NOMO-1 treated with DMSO at 0.1 percent for 48 hours (cell line): ENCODE data around the gene NUBPL.
"Not testable (repeated sequence)": the region's sequence is repeated elsewhere in the genome, so short reads cannot be mapped to it uniquely, and the experiment has no call there.

Experiments
- DNase-seq: peaks from one replicate; lab custom pipeline; 2025; ENCODE audit not compliant: unreplicated experiment; lab: John Stamatoyannopoulos, UW

Gene NUBPL

DNA sequence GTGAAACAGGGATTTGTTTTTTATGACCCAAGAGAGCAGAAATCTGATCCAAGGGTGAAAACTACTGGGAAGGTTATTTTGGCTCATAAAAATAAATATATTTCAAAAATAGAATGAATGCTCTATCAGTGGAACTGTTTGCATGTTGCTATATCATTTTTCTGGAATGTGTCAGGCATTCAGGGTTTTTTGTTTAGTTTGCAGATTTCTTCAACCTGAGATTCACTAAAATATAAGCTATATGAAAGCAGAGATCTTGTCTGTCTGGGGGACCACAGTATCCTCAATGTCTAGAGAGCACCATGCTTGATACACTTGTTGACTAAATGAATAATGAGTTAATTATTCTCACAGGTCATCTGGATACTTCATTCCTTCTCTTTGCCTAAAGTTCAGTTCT is 165.1 kb downstream of the NUBPL start:
- no peak for DNase-seq

DNA sequence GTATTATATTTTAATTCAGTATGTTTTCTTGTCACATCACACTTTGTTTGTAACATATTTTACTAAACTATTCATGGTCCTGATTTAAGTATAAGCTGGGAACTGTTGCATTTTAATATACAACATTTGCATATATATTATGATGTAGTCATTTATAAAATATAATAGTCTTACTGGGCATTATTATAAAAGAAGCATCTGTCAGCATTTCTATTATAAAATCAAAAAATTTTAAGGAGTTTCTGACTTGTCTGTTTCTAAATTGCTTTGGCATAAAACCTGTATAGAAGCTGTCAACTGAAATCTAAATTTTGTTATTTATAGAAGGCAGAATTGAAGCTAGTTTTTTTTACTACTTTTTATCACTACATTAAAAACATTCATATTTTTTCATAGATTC is 166.6 kb downstream of the NUBPL start:
- DNase-seq: no peak

DNA sequence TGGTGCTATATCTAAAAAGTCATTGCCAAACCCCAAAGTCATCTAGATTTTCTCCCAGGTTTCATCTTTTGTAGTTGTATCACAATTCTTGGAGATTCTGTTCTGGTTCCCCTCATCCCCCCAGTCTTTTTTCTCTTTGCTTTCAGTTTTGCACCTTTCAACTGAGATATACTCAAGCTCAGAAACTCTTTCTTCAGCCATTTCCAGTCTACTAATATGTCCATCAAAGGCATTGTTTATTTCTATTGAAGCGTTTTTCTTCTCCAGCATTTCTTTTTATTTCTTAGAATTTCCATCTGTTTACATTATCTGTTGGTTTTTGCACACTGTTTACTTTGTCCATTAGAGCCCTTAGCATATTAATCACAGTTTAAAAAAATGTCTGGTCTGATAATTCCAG is 179.5 kb downstream of the NUBPL start:
- no peak for DNase-seq

DNA sequence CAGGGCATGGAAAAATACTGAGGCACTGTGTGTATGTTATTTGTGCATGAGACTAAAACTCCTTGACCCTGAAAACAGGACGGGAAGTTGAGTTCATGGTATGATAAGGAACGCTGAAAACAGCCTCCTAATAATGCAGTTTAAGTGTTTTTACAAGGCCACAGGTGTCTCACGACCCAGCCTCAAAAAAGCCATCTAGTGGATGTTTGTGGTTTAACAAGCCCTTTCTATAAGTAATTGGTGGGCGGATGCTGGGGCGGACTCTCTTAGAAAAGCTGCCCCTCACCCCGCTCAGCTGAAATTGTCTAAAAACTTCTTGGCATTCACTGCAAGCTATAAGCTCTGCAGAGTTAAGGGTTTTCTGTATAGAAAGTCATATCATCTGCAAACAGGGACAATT is 184.5 kb downstream of the NUBPL start:
- no peak for DNase-seq

DNA sequence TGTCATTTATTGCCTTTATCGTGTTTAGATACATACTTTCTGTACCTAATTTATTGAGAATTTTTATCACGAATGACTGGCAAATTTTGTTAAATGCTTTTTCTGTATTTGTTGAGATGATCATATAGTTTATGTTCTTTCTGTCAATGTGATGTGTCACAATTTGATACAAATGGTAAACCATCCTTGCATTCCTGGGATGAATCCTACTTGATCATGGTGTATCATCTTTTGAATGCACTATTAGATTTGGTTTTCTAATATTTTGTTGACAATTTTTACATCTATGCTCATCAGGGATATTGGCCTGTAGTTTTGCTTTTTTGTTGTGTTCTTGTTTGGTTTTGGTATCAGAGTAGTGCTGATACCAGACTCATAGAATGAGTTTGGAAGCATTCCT is 185.1 kb downstream of the NUBPL start:
- DNase-seq: no peak

DNA sequence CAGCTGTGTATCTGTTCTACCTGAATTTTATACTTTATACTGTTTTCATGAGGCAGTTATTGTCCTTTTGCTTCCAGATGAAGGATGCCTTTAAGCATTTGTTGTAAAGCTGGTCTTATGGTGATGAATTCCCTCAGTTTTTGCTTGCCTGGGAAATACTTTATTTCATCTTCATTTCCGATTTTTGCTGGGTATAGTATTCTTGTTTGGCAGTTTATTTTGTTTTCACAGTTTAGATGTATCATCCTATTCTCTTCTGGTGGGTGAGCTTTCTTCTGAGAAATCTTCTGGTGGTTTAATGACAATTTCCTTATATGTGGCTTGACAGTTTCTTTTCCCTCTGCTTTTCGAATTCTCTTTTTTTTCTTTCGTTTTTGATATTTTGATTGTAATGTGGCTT is 188.1 kb downstream of the NUBPL start:
- no peak for DNase-seq

DNA sequence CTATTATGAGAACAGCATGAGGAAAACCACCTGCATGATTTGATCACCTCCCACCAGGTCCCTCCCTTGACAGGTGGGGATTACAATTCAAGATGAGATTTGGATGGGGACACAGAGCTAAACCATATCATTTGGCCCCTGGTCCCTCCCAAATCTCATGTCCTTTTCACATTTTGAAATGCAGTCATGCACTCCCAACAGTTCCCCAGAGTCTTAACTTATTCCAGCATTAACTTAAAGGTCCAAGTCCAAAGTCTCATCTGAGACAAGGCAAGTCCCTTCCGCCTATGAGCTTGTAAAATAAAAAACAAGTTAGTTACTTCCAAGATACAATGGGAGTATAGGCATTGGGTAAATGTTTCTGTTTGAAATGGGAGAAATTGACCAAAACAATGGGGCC is 189.8 kb downstream of the NUBPL start:
- not testable (repeated sequence) for DNase-seq

DNA sequence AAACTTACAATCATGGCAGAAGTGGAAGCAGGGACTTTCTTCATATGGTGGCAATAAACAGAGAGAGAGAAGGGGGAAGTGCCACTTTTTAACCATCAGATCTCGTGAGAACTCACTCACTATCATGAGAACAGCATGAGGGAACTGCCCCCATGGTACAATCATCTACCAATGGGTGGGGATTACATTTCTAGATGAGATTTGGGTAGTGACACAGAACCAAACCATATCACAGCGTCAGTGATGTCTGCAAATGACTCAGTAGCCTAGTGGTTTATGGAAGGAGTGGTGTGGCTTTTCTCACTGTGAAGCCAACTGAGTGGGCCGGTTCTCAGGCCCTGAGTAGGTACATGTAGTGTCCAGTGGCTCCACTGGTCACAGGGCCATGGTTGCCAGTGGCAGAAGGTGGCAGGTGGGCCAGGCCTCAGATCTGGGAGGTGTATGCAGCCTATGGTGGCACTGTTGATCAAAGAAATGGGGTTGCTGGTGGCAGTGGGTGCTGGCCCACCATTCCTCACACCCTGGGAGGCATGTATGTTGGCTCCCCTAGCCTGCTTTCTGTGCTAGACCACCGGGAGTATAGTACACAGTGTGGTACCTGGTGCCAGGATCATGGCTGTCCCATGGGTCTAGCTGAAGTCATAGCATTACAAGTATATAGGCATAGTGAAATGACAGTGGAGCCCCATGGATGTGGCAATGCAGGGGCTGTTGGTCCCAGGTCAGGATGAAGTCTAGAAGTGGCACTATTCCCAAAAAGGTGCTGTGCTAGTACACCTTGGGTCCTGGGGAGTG is 191.9 kb downstream of the NUBPL start:
- DNase-seq: no peak

DNA sequence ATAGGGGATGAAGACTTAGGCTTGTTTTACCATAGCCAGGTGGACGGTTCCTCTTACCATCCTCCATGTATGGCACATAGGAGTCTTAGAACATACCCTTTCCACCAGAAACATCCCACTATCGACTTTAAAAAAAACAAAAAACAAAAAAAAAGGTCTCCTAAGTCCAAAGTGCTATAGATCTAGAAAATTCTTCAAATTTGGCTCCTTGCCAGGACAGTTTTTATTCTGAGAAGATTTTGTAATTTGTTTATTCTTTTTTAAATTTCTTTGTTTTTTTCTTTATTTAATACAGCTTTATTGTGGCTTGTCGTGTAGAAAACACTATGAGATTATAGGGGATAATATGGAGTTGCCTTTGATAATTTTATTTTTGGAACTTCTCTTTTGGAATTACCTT is 197.7 kb downstream of the NUBPL start:
- no peak for DNase-seq

DNA sequence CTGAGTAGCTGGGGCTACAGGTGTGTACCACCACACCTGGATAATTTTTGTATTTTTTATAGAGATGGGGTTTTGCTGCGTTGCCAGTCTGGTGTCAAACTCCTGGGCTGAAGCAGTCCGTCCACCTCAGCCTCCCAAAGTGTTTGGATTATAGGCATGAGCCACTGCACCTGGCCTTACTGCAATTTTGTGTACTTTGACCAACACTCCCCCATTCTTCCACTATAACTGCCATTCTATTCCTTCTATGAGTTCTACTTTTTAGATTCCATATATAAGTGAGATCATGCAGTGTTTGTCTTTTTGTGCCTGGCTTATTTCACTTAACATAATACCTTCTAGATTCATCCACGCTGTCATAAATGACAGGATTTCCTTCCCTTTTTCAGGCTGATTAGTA is 199.1 kb downstream of the NUBPL start:
- DNase-seq: no peak

DNA sequence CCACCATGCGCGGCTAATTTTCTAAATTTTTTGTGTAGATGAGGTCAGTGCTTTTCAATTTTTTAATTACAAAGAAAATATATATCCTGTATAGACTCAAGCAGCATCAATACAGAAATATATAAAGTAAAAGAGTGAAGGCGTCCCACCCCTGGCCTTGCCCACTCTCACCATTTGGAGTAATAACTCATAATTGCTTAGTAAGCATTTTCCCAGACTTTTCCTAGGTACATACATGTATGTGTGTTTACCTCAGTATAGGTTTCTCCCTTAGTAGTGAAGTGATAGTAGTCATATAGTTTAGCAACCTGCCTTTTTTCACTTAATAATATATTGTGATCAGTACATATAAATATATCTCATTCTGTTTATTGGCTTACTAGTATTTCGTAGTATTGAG is 200.1 kb downstream of the NUBPL start:
- DNase-seq: no peak

DNA sequence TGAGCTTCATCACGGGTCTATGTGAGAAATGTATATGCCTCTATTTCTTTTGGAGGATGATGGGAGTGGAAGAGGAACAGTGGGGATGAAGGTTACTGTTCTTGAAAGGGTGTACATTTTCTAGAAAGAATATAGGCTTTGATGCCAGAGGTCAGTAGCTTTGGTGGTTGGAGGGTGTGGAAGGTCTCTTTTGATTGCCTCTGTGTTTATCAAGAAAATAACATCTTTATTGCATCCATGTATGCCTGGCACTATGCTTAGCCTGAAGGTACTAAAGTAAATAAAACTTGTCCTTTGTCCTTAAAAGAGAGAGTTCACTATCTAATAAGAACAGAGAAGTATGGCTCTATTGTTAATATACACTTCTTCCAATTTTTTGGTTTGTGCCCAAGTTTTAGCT is 201.8 kb downstream of the NUBPL start:
- DNase-seq: no peak

DNA sequence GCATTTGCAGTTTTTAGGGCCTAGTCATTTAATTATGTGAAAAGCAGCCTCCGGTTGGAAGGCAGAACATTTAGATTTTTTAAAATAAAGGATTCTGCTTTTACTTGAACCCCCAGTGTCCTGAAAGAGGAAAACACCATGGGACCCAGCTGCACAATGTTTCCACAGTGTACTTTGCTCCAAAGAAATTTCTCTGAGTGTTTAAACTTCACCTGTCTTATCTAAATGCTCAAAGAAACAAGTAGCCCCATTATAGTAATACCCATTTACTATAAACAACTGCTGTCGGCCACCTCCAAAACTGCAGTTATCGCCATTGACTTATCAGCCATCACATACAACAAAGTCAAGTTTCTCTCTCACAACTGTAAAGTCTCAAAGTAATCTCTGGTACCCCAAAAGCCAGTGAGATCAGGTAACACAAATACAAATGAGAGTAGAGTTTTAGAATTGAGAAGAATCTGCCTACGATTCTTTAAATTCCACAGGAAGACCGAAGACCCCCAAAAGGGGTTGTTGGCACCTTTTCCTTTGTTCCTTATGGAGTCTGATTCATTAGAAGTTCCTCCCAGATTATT is 205.2 kb downstream of the NUBPL start:
- DNase-seq: no peak

DNA sequence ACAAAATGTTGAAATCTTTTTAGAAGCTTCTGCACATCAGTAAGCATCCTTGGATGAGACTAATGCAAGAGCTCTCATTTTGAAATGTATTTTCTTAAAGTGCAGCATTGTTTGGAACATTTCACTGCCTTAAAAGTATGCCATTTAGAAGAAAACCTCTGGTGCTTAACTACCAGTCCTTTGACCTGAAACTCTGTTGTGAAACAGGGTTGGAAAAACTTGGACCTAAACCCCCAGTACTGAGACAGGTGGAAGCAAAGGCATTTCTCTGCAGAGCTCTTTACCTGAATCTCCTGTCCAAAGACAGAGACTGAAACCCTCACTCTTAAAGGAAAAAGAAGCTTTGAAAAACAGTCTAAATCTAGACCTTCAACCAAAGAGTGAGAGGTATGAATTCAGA is 207.2 kb downstream of the NUBPL start:
- DNase-seq: no peak

DNA sequence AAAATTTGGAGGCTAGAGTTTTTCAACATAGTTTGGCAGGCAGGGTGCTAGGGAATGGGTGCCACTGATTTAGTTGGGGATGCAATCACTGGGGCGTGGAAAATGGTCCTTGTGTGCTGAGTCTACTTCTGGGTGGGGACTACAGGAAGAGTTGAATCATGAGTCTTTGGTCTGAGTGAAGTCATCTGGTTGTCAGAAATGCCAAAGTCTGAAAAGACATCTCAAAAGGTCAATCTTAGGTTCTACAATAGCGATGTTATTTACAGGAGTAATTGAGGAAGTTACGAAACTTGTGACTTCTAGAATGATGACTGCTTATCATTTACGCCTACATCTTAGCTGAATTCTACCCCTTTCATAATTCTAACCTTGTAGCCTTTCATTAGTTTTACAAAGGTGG is 209.1 kb downstream of the NUBPL start:
- peak; percentile 76 for DNase-seq

DNA sequence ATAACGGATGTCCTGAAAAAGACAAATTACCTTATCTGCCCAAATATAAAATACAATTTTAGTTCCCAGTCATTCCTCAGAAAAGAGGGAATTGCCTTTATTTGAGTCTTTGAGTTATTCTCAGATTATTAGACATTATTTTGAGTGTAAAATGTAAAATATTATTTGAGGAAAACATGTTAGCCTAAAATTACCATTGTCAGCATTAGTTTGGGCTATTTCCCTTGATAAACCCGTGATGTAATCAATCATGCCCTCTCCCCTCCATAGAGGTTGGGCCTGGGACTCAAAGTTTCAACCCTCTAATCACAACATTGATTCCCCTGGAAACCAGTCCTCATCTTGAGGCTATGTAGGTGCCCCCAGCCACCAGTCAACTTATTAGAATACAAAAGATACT is 213.4 kb downstream of the NUBPL start:
- DNase-seq: no peak

DNA sequence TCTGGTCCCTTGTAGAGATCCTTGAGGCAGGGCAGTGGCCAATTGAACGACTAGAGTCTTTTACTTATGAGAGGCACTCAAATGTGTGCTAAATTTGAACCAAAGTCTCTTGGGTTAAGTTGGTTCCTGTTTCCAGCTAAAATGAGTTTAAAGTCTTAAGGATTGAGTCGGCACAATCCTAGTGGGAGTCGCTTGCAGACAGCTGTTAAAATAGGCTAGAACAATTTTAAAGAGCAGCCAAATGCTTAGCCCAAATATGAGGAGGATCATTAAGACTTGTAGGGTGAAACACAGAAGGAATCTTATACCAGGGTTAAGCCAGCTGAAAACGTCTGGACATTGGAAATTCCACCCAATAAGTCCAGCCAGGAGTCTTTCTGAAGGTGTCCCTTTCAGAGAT is 216.1 kb downstream of the NUBPL start:
- DNase-seq: no peak

DNA sequence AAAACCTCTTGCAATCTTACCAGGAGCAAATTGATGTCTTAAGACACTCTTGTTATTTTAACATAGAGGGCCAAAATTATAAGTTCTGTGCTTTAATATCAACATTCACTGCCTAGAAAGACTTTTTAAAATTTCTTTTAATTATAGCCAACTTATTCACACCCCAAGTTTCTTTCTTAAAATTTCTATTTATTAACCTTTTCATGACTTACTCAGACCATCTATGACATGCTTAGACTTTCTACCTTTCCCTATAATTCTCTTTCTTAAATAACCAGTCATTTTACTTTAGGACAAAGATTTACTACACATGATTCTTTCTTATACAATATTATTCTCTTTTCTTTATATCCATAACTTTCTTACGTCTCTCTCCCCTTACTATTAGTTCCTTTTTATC is 220.4 kb downstream of the NUBPL start:
- no peak for DNase-seq

DNA sequence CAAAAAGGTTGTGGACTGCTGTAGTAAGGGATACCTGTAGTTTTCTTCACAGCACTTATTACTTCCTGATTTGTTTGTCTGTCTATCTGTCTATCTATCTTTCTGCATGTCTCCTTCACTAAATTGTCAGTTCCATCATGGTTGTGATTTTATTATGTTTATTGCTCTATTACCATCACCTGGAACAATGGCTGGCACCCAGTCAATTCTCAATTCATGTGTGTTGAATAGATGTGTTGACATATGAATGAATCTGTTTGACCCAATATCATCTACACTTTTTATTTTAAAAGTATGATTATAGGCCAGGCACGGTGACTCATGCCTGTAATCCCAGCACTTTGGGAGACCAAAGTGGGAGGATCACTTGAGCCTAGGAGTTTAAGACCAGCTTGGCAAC is 224.4 kb downstream of the NUBPL start:
- no peak for DNase-seq

DNA sequence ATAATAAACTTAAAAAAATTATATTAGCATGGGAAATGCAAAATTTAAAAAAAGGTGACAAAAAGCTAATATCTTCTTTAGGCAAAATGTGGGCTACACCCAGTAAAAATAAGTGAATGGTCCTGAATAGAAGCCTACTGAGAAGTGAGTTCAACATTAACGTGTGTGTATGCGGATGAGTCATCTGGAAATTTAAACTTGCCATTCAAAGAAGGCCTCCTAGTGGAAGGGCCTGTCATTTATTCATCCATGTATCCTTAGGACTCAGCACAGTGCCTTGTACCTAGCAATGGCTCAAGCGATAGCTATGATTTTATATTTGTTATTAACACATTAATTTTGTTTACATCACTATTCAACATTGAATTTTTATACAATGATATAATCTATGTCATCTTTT is 226.2 kb downstream of the NUBPL start:
- DNase-seq: no peak

DNA sequence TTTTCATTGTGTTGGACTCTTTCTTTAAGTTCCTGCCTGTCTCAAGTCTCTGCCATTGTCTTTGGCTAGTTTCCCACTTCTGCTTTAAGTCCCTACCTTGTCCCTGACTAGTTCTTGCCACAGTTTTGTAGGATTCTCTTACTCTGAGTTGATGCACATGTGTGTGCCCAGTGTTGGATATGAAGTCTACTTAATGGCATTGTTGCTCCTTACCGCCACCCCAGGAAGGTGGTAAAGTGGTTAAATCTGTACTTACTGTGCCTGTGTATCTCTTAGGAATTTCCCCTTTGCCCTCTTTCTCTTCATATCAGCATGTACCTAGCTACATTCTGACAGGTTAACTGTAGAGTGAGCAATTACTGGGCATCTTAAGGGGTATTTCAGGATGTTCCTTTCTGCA is 227.1 kb downstream of the NUBPL start:
- no peak for DNase-seq

DNA sequence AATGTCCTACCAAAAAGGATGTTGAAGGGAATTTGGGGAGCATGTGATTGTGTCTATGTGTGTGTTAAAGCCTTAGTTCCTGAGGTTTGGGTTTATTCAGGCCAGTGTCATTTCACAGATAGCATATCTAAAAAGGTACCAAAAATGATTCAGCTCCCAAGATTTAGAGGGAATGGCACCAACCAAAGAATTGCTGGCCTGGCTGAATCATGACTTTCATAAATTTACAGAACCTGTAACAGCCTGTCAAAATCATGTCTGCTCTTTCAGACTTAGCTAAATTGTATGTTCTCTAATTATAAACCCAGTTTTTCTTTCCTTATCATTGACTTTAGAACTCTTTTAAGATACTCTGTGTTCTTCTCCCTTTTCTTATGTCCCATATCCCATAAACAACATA is 231.5 kb downstream of the NUBPL start:
- no peak for DNase-seq

DNA sequence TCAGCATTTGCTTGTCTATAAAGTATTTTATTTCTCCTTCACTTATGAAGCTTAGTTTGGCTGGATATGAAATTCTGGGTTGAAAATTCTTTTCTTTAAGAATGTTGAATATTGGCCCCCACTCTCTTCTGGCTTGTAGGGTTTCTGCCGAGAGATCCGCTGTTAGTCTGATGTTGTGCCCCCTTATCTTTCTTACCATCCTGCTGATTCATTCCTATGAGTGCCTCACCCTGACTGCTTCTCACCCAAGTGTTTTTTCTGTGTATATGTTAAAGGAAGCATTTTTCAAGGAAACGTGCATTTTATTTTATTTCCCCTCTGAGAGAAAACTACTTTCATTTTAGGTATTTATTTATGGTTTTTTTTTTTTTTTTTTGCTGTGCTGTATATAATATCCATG is 236.7 kb downstream of the NUBPL start:
- DNase-seq: not testable (repeated sequence)
